Stimulated activated CD8-positive, alpha-beta memory T cell treated with anti-CD3 and anti-CD28 coated beads, Interleukin-4, amount 100 ng/mL, for 1 hour (primary cell): ENCODE results near the gene PROM2.
"Not testable (repeated sequence)": the region's sequence is repeated elsewhere in the genome, so short reads cannot be mapped to it uniquely, and the experiment has no call there.

Experiments
- DNase-seq, 2 donors: peaks; one replicate each; pipeline ENCODE4 v3.0.0-alpha.2; 2020; ENCODE audit warnings: low read depth in 2 of 2, low spot score in 1 of 2

Gene PROM2

GRCh38 chr2:95269036-95269680 is 5.1 kb upstream of the PROM2 start:
- DNase-seq = no peak

- not testable (repeated sequence) for DNase-seq
Observed at GRCh38 chr2:95269745-95270144, 4.5 kb upstream of the PROM2 start.

- no peak for DNase-seq
Observed at GRCh38 chr2:95270541-95271081, 3.6 kb upstream of the PROM2 start.

DNA sequence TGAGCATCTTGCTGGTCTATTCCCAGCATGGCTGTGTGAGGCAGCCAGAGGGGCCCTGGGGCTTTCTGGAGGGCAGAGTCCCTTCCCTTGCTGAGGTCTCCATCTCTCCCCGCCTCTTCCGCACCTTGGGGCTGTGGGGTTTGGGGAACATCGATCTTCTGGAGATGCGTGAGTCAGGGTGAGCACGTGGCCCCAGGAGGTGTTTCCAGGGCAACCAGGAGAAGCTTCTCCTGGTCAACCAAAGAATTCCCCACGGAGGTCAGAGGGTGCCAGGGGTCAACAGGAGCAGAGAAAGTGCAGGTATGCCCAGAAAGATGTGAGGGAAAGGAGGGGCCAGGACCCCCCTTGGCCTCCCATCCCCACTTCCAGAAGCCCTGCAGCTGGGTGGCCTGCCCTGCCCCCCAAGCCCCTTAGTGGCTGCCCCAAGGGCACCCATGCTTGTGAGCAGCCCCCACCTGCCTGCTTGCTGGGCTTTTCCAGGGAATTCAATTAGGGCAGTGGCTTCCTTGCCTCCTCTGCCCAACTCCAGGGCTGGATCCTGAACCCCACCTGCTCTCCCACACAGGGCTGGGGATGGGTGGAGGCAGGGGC is 2.8 kb upstream of the PROM2 start:
- no peak for DNase-seq

DNA sequence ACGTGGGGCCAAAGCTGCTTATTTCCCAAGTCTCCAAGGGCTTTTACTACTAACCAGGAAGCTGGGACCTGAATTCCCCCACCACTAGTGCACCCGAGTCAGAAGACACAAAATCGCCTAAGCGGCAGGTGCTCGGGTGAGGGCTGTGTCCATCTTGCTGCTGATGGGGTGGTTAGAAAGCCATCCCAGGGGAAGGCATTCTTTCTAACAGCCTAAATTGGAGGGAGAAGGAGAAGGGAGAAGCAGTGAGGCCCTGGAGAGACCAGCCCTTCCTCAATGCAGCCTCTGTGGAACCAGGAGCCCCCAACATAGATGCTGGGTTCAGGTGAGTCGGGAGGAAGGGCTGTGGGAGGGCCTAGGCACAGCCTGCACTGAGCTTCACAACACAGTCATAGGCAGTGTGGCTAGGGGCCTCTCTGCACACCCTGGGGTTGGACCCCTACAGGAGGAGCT is 1.9 kb upstream of the PROM2 start:
- DNase-seq = no peak

- no peak for DNase-seq
Observed at GRCh38 chr2:95272781-95273180, 1.5 kb upstream of the PROM2 start.

DNA sequence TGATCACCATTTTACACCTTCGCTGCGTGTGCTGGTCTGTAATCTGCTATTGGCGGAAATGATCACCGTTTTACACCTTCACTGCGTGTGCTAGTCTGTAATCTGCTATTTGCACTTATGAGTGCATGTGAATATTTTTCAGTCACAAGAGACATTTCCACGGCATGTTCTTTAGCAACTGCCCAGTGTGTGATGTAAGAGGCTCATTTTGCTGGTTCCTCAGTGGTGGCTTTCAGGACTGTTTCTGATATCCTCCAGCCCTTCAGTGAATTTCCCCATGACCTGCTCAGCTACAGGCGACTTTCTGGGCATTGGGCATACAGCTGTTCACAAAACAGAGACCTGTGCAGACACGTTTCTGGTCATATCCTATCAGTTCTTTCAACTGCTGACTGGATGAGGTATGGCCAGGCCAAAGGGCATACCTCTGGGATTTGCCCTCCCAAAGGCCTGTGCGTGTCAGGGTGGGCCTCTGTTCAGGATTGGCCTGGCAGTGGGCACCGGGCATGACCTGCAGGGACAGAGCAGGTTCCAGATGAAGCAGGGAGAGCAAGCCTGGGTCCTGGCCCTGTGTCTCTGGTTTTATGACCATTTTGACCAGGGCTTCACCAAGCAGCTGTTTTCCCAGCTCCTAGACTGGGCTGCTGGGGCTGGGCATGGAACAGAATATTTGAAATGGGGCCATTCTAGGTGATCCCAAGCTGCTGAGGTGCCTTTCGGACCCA is 521 bp upstream of the PROM2 start:
- no peak for DNase-seq

DNA sequence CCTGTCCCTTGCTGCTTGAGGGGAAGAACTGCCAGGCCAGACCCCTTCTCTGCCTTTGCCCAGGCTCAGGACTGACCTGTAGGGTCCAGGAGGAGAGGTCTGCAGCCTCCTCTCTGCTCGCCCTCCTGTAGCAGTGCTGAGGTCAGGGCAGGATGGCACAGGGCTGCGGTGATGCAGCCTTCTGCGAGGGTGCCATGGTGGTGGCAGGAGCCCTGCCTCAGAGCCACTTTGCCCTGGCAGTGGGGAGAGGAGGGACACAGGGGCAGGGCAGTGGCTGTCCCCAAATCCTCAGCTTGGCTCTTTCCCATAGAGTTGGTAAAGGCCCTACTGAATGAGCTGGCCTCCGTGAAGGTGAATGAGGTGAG is 884 bp downstream of the PROM2 start:
- DNase-seq = no peak

DNA sequence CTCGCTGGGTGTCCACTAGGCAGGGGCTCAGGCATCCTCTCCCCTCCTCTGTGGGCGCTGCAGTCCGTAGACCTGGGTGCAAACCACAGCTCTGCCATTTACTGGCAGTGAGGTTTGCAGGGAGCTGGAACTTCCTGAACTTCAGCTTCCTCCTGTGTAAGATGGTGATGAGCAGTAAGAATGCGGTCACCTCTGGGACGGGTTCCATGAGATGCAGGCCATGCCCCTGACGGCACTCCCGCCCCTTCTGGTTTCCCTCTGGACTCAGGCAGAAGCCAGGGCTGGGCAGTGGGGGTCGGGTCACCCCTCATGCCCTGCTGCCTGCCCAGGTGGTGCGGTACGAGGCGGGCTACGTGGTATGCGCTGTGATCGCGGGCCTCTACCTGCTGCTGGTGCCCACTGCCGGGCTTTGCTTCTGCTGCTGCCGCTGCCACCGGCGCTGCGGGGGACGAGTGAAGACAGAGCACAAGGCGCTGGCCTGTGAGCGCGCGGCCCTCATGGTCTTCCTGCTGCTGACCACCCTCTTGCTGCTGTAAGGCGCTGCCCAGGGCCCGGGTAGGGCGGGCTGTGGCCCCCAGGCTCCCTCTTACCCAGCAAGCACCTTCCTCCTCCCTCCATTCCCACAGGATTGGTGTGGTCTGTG is 1.5 kb downstream of the PROM2 start:
- DNase-seq = no peak

DNA sequence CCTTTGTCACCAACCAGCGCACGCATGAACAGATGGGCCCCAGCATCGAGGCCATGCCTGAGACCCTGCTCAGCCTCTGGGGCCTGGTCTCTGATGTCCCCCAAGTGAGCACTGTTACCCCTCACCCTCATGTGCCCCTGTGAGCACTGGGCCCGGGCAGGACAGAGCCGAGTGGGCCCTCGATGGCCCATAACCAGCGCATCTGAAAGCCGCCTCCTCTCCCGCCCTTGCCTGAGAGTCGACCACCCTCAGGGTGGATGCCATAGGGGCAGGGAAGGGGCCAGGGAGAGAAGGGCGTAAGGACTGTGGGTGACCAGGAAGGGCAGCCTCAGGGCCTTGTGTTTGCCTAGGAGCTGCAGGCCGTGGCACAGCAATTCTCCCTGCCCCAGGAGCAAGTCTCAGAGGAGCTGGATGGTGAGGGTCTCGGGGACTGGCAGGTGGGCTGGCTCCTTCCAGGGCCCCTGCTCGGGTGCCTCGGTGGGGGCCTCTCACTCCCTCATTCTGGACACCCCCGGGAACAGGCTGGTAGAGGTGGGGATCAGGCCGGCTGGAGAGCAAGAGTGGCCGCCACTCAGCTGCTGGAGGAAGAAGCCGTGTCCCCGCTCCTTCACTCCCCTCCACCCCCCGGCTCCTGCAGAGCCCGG is 2.1 kb downstream of the PROM2 start:
- no peak for DNase-seq

DNA sequence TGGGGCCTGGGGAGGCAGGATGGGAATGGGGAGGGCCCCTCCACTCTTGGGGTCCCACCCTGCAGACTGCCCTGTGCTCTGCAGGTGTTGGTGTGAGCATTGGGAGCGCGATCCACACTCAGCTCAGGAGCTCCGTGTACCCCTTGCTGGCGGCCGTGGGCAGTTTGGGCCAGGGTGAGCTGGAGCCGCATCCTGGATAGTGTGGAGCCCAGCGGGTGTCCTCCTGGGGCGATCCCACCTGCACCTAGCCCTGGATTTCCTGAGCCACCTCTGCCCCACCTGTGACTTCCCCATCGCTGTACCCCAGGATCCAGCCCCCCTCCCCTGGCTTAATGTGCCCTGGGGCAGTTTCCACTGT is 2.6 kb downstream of the PROM2 start:
- DNase-seq = no peak

DNA sequence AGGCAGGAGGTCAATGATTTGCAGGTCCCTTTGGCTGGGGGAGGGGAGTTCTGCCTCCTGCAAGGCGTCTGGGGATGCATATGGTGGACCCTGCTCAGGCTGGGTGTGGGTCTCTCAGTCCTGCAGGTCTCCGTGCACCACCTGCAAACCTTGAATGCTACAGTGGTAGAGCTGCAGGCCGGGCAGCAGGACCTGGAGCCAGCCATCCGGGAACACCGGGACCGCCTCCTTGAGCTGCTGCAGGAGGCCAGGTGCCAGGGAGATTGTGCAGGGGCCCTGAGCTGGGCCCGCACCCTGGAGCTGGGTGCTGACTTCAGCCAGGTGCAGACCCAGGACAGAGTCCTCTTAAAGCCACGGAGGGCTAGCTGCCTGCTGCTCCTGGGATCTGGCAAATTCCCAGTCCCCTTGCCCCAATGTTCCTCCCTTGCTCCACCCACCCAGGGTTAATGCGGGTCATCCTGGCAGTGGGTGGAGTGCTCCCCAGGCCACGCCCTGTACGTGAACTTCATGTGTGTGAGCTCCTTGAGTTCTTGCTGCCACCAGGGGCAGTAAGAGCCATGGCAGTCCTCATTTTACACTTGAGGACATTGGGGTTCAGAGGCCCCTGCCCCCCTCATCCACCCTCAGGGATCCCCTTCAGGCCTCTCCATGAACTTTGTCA is 3.1 kb downstream of the PROM2 start:
- DNase-seq = no peak

DNA sequence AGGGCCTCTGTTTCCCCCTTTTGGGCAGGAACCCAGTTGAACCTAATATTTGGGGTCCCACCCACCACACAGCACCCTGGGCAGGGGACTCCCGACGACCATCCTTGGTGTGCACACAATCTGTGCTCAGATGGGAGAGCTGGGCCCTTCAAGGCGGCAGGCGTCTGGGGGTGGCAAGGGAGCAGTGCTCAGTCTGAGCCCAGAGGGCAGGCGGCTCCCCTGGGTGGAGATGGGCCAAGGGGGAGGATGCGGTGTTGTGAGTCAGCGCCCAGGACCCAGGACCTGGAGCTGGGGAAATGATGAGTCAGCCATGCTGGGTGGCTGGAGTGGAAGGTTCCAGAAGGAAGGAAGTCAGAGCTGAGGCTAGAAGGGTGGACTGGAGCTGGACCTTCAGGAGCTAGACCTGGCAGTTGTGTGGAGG is 3.8 kb downstream of the PROM2 start:
- no peak for DNase-seq

DNA sequence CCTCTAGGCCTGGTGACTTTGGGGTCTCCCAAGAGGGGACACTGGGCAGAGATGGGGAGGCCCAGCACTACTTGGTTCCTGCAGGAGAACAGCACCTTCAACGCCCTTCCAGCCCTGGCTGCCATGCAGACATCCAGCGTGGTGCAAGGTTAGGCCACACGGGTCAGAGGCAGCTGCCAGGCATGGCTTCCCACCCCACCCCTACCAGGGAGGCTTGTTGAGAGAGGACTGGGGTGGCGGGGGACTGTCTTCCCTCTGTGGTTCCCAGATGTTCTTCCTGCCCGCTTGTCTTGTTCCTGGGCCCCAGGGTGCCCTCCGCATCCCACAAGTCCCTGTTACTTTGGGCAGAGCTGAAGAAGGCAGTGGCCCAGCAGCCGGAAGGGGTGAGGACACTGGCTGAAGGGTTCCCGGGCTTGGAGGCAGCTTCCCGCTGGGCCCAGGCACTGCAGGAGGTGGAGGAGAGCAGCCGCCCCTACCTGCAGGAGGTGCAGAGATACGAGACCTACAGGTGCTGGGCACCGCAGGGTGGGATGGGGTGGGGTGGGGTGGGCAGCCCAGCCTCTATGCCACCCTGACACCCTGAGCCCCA is 4.5 kb downstream of the PROM2 start:
- DNase-seq = no peak

DNA sequence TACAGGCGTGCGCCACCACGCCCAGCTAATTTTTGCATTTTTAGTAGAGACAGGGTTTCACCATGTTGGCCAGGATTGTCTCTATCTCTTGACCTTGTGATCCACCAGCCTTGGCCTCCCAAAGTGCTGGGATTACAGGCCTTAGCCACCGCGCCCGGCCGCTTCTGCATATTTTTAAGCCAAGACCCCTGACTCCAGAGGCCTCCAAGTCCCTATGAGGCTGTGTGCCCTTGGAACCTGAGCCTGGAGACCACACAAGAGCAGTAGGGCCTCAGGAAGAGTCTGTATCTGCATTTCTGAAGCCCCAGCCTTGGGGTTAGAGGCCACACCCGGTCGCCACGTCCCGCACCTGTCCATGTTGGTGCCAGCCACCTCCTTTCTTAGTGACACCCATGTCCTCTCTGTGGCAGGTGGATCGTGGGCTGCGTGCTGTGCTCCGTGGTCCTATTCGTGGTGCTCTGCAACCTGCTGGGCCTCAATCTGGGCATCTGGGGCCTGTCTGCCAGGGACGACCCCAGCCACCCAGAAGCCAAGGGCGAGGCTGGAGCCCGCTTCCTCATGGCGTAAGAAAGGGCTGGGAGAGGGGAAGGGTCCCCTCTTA is 5.3 kb downstream of the PROM2 start:
- DNase-seq = no peak

DNA sequence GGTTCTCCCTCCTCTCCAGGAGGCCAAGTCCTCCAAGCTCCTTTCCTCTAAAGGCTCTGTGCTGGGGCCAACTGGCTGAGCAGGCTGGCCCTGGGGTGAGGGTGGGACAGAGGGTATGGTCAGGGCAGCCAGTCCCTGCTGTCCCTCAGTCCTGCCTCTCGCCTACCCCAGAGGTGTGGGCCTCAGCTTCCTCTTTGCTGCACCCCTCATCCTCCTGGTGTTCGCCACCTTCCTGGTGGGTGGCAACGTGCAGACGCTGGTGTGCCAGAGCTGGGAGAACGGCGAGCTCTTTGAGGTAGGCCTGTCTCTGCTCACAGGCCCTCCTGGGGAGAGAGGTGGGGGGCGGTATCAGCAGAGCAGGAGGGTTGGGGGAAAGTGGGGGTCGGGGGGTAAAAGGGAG is 6.8 kb downstream of the PROM2 start:
- DNase-seq = no peak

DNA sequence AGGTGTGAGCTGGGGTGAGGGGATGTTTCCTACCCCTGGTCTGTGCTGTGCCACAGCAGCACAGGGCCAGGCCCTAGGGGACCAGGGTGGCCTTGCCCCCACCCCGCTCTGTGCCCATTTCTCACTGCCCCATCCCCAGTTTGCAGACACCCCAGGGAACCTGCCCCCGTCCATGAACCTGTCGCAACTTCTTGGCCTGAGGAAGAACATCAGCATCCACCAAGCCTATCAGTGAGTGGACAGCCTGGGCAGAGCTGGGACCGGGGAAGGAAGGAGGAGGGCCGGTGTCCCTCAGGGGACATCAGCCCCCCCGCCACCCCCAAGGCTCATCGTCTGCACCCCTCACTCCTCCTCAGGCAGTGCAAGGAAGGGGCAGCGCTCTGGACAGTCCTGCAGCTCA is 7.5 kb downstream of the PROM2 start:
- DNase-seq = no peak

DNA sequence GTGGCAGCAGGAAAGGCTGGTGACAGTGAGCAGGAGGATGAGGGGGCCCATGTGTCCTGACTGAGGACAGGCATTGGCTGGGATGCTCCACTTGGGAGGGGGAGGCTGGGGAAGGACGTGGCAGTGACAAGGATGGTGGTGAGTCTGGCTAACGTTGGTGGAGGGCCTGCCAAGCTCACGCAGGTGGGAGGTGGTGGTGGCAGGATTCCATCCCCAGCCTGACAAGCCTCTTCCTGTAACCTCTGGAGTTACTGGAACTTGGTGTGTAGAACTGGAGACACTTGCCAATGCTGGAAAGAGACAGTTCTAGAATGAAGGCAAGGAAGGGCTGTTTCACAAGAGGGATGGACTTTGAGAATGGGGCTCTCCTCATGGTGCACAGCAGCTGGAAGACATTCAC is 8.2 kb downstream of the PROM2 start:
- no peak for DNase-seq

DNA sequence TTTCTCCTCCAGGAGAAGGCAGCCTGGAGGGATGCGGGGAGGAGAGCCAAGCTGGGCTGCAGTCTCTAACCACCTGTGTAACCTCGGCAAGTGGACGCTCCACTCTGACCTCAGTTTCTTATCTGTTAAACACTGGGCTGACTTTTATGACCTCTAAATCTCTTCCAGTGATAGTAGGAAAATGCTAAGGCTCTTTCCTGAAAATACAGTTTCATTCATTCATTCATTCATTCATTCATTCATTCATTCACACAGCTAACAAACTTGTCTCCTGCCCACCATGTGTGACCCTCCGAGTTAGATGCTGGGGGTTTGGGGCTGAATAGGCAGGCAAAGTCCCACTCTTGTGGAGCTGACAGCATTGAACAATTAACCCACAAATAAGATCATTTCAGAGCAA is 9.3 kb downstream of the PROM2 start:
- DNase-seq = no peak

GRCh38 chr2:95284886-95285541 is 10.8 kb downstream of the PROM2 start:
- DNase-seq = no peak
